Activated CD8-positive, alpha-beta memory T cell treated with anti-CD3 and anti-CD28 coated beads, Interleukin-2, amount 50 U/mL, for 4 hours (primary cell): ENCODE results near the gene TRMT11.
"Not testable (repeated sequence)": the region's sequence is repeated elsewhere in the genome, so short reads cannot be mapped to it uniquely, and the experiment has no call there.

Experiments
- DNase-seq: peaks from one replicate; pipeline ENCODE4 v3.0.0-alpha.2; 2020

Gene TRMT11

GRCh38 chr6:126048635-126049034 lies 62.3 kb downstream of the TRMT11 start:
- DNase-seq: no peak

GRCh38 chr6:126050795-126051194 lies 64.5 kb downstream of the TRMT11 start:
- DNase-seq: no peak

GRCh38 chr6:126051791-126052190 lies 65.5 kb downstream of the TRMT11 start:
- DNase-seq: no peak

- DNase-seq: no peak
These were observed 66.1 kb downstream of the TRMT11 start for GRCh38 chr6:126052485-126052884.

- no peak for DNase-seq
These were observed 67.9 kb downstream of the TRMT11 start for GRCh38 chr6:126054258-126054702.

- no peak for DNase-seq
These were observed 68.5 kb downstream of the TRMT11 start for GRCh38 chr6:126054802-126055201.

- DNase-seq: no peak
These were observed 69.1 kb downstream of the TRMT11 start for GRCh38 chr6:126055449-126055848.

GRCh38 chr6:126056355-126057004 lies 70.1 kb downstream of the TRMT11 start:
- DNase-seq: no peak

GRCh38 chr6:126058085-126058484 lies 71.7 kb downstream of the TRMT11 start:
- DNase-seq: not testable (repeated sequence)

GRCh38 chr6:126060400-126060799 lies 74.1 kb downstream of the TRMT11 start:
- no peak for DNase-seq

- no peak for DNase-seq
These were observed 77.3 kb downstream of the TRMT11 start for GRCh38 chr6:126063512-126064146.

GRCh38 chr6:126064257-126064747 lies 78.0 kb downstream of the TRMT11 start:
- no peak for DNase-seq

GRCh38 chr6:126064748-126065401 lies 78.5 kb downstream of the TRMT11 start:
- DNase-seq: no peak

GRCh38 chr6:126066053-126067048 lies 80.0 kb downstream of the TRMT11 start:
- no peak for DNase-seq

- no peak for DNase-seq
These were observed 80.7 kb downstream of the TRMT11 start for GRCh38 chr6:126067073-126067472.

- DNase-seq: no peak
These were observed 83.1 kb downstream of the TRMT11 start for GRCh38 chr6:126069449-126069848.

GRCh38 chr6:126071000-126071647 lies 84.8 kb downstream of the TRMT11 start:
- DNase-seq: no peak

GRCh38 chr6:126072172-126072571 lies 85.8 kb downstream of the TRMT11 start:
- no peak for DNase-seq

GRCh38 chr6:126072834-126073233 lies 86.5 kb downstream of the TRMT11 start:
- no peak for DNase-seq

- no peak for DNase-seq
These were observed 89.2 kb downstream of the TRMT11 start for GRCh38 chr6:126075335-126076071.

GRCh38 chr6:126076992-126077664 lies 90.8 kb downstream of the TRMT11 start:
- no peak for DNase-seq
